ENCODE data around the gene MMP12. TPM values are rescaled to one million over a fixed set of nuclear protein-coding genes. Genes with fewer than 3 reads are reported as not detected.

Gene MMP12
- total RNA-seq (2021), result not detected in 2 replicates
- long read RNA-seq, result 0 reads

- DNase-seq, result no peak
- H3K27me3 Mint-ChIP-seq (ENCODE audit: low read depth), result no peaks in the 10 kb centered on the region
- no peaks in the 10 kb centered on the region for H3K23me2 ChIP-seq (ENCODE audit: insufficient read length, low read depth, low read length, poor library complexity, severe bottlenecking)
Observed at GRCh38 chr11:102874852-102875251, at the start of gene MMP12. MMP12 (minus strand) TSS chr11:102874982; CDS start chr11:102874937, 45 bp downstream.

More at GRCh38 chr11:102874852-102875251, at the start of gene MMP12:
- Mint-ChIP-seq H3K4me1 (no peaks in the 10 kb centered on the region), H3K27ac (no peak within 1 kb of the TSS), H3K4me3 (no peak within 1 kb of the TSS), H3K9me3 (no peaks in the 10 kb centered on the region; a peak in 1 of 5 replicates), H3K36me3 (ENCODE audit: insufficient read depth in 1 of 3, low read depth in 3 of 3) (no peaks in the 10 kb centered on the region)
- Histone ChIP-seq H3T11ph (ENCODE audit: low read length) (no peak within 1 kb of the TSS), H3K79me2 (ENCODE audit: insufficient read depth, low read length) (no peaks in the 10 kb centered on the region), H3K27ac (ENCODE audit: insufficient read length, low read depth, low read length) (no peak within 1 kb of the TSS), H2BK20ac (ENCODE audit: low read depth, low read length, poor library complexity, severe bottlenecking) (no peak within 1 kb of the TSS), H3K18ac (ENCODE audit: insufficient read length, low read depth, low read length) (no peak within 1 kb of the TSS), H2BK120ac (ENCODE audit: low read depth, low read length, poor library complexity, severe bottlenecking) (no peak within 1 kb of the TSS), H2BK5ac (ENCODE audit: insufficient read length, low read length) (no peak within 1 kb of the TSS), H4K91ac (ENCODE audit: insufficient read length, low read depth, low read length) (no peak within 1 kb of the TSS), H3K56ac (ENCODE audit: insufficient read length, low read depth, low read length) (no peak within 1 kb of the TSS), H3K79me1 (ENCODE audit: insufficient read depth, low read depth, low read length, poor library complexity, severe bottlenecking) (no peaks in the 10 kb centered on the region), H3K9me3 (ENCODE audit: control insufficient read depth, low read depth, low read length) (no peaks in the 10 kb centered on the region), H3K9ac (ENCODE audit: extremely low read depth, insufficient read length, low read length) (no peak within 1 kb of the TSS), H2BK12ac (ENCODE audit: insufficient read length, low read depth, low read length) (no peak within 1 kb of the TSS), H4K5ac (ENCODE audit: insufficient read length, low read depth, low read length) (no peak within 1 kb of the TSS), H2AK5ac (ENCODE audit: insufficient read length, low read length) (no peak within 1 kb of the TSS), H3K4me2 (ENCODE audit: insufficient read depth, insufficient read length, low read length) (no peak within 1 kb of the TSS), H3K23ac (ENCODE audit: insufficient read length, low read depth, low read length) (no peak within 1 kb of the TSS), H3K14ac (ENCODE audit: insufficient read depth, low read length) (no peak within 1 kb of the TSS), H4K8ac (replicated peaks; ENCODE audit: insufficient read length, low read depth, low read length) (no peak within 1 kb of the TSS), H3K27me3 (ENCODE audit: insufficient read depth, low read length) (no peaks in the 10 kb centered on the region), H2BK15ac (ENCODE audit: low read depth, low read length) (no peak within 1 kb of the TSS), H3K4ac (ENCODE audit: low read depth, low read length) (no peak within 1 kb of the TSS), H4K20me1 (ENCODE audit: control insufficient read depth, insufficient read depth, insufficient read length) (no peaks in the 10 kb centered on the region), H2AFZ (ENCODE audit: low read length) (no peak within 1 kb of the TSS), H3K4me1 (ENCODE audit: insufficient read depth, low read length) (no peaks in the 10 kb centered on the region)
- WGBS (ENCODE audit: extremely low coverage, insufficient read length, low lambda C conversion rate), result no CpG with 5 or more reads among the region's 4 CpGs
- TF ChIP-seq, protein P1, sequence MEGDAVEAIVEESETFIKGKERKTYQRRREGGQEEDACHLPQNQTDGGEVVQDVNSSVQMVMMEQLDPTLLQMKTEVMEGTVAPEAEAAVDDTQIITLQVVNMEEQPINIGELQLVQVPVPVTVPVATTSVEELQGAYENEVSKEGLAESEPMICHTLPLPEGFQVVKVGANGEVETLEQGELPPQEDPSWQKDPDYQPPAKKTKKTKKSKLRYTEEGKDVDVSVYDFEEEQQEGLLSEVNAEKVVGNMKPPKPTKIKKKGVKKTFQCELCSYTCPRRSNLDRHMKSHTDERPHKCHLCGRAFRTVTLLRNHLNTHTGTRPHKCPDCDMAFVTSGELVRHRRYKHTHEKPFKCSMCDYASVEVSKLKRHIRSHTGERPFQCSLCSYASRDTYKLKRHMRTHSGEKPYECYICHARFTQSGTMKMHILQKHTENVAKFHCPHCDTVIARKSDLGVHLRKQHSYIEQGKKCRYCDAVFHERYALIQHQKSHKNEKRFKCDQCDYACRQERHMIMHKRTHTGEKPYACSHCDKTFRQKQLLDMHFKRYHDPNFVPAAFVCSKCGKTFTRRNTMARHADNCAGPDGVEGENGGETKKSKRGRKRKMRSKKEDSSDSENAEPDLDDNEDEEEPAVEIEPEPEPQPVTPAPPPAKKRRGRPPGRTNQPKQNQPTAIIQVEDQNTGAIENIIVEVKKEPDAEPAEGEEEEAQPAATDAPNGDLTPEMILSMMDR (conservative IDR thresholded peaks at IDR 0.05), result no peak
